AG09309 (cell line): ENCODE measurements around the gene ANXA7.

ENCODE experiments used
- DNase-seq: peaks from one replicate; pipeline ENCODE4 v3.0.0-alpha.2; 2010; ENCODE audit warnings: low read depth
- H3K4me3 ChIP-seq: 2 replicates; pipeline ENCODE4 v1.5.1; 2011; ENCODE audit warnings: mild to moderate bottlenecking, low read depth, low read length, moderate library complexity; ENCODE audit not compliant: control insufficient read depth
- TF ChIP-seq, protein P1 (sequence below): IDR thresholded peaks from 2 replicates; pipeline ENCODE4 v1.5.1; 2011; ENCODE audit warnings: mild to moderate bottlenecking, low read depth, low read length, inconsistent platforms; ENCODE audit not compliant: insufficient read depth, control insufficient read depth; ENCODE audit errors: missing control alignments

The ANXA7 gene

DNA sequence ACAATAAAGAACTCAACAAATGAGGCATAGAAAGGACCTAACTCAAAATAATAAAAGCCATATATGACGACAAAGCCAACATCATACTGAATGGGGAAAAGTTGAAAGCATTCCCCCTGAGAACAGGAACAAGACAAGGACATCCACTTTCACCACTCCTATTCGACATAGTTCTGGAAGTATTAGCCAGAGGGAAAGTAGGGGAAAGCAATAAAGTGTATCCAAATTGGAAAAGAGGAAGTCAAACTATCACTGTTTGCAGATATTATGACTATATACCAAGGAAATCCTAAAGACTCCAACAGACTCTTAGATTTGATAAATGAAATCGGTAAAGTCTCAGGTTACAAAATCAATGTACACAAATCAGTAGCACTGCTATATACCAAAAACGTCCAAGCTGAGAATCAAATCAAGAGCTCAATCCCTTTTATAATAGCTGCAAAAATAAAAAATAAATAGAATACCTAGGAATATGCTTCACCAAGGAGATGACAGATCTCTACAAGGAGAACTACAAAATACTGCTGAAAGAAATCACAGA is 4.8 kb downstream of the ANXA7 start:
- H3K4me3 ChIP-seq: no peak overlapping the region
- no peak for DNase-seq
- TF ChIP-seq, protein P1, sequence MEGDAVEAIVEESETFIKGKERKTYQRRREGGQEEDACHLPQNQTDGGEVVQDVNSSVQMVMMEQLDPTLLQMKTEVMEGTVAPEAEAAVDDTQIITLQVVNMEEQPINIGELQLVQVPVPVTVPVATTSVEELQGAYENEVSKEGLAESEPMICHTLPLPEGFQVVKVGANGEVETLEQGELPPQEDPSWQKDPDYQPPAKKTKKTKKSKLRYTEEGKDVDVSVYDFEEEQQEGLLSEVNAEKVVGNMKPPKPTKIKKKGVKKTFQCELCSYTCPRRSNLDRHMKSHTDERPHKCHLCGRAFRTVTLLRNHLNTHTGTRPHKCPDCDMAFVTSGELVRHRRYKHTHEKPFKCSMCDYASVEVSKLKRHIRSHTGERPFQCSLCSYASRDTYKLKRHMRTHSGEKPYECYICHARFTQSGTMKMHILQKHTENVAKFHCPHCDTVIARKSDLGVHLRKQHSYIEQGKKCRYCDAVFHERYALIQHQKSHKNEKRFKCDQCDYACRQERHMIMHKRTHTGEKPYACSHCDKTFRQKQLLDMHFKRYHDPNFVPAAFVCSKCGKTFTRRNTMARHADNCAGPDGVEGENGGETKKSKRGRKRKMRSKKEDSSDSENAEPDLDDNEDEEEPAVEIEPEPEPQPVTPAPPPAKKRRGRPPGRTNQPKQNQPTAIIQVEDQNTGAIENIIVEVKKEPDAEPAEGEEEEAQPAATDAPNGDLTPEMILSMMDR: no peak

- TF ChIP-seq, protein P1: no peak
- DNase-seq: no peak
- no peak overlapping the region for H3K4me3 ChIP-seq
Observed at GRCh38 chr10:73408061-73408460, 5.8 kb downstream of the ANXA7 start.

DNA sequence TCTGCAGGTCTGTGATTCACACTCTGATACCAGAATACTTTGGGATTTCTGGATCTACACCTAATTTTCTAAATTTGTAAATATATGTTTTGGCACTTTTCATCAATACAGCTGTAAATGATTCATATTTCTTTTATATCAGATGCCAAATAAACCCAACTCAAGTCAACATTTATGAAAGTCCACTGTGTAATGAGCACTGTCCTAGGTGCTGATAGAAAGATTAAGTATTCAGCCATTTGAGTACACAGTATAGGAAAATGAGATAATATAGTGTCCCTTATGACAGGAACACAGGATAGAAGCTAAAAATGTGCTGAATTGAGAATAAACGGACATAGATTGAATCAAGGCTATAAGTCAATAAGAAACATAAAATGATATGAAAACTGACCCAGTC is 6.4 kb downstream of the ANXA7 start:
- TF ChIP-seq, protein P1: no peak
- H3K4me3 ChIP-seq: no peak overlapping the region
- DNase-seq: no peak

- no peak for DNase-seq
- no peak overlapping the region for H3K4me3 ChIP-seq
- TF ChIP-seq, protein P1: no peak
Observed at GRCh38 chr10:73406846-73407245, 7.0 kb downstream of the ANXA7 start.

DNA sequence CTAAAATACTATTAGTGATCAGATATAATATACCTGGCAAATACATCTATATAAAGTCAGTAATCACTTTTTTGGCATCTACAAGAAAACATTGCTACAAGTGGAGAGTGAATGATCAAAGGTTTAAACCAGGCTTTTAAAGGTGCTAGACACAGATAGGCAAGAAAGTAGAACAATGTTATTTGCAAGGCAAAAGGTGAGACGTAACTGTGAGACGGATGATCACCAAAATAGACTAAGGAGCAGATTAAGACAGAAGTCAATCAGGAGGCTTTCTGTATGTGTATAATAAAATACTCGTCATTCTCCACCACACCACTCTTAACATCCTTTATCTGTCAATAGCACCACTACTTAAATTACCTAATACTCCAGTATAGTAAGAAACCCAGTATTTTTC is 8.3 kb downstream of the ANXA7 start:
- DNase-seq: no peak
- H3K4me3 ChIP-seq: no peak overlapping the region
- TF ChIP-seq, protein P1: no peak

GRCh38 chr10:73404690-73405089 is 9.2 kb downstream of the ANXA7 start:
- no peak for DNase-seq
- H3K4me3 ChIP-seq: no peak overlapping the region
- TF ChIP-seq, protein P1: no peak

- DNase-seq: no peak
- H3K4me3 ChIP-seq: no peak overlapping the region
- TF ChIP-seq, protein P1: no peak
Observed at GRCh38 chr10:73401636-73402035, 12.2 kb downstream of the ANXA7 start.
